GM23338 (cell line): Measurements from ENCODE around the gene UBN1. TPM values are rescaled to one million over a fixed set of nuclear protein-coding genes. Genes with fewer than 3 reads are reported as not detected.

Experiments used
- ATAC-seq: fragments of 200-7000 bp; cut with Tn5 transposase; 3 replicates; pipeline ENCODE4 v1.9.1; 2020
- DNase-seq: peaks from one replicate; pipeline ENCODE4 v3.0.0-alpha.2; 2015; ENCODE audit warnings: low spot score
- H2AFZ ChIP-seq: fragments of 200-600 bp; sonication (generic); 2 replicates; pipeline ENCODE4 v1.8.0; 2016; ENCODE audit warnings: antibody characterized with exemption, mild to moderate bottlenecking, moderate library complexity
- H3F3A ChIP-seq: fragments of 200-600 bp; sonication (generic); replicated peaks from 2 replicates; pipeline ENCODE4 v1.8.0; 2017; ENCODE audit warnings: antibody characterized with exemption, mixed run types, low read depth
- H3K27ac ChIP-seq: fragments of 200-600 bp; sonication (generic); 2 replicates; pipeline ENCODE4 v1.6.1; 2016; ENCODE audit warnings: low read depth
- H3K27me3 ChIP-seq: fragments of 200-600 bp; sonication (generic); 2 replicates; pipeline ENCODE4 v1.8.0; 2016; ENCODE audit warnings: mild to moderate bottlenecking, mixed run types, moderate library complexity; ENCODE audit not compliant: insufficient read depth
- H3K36me3 ChIP-seq: fragments of 200-600 bp; sonication (generic); 2 replicates; pipeline ENCODE4 v1.8.0; 2016; ENCODE audit warnings: mild to moderate bottlenecking; ENCODE audit not compliant: insufficient read depth
- H3K4me1 ChIP-seq: fragments of 200-600 bp; sonication (generic); 2 replicates; pipeline ENCODE4 v1.8.0; 2016; ENCODE audit warnings: mild to moderate bottlenecking, moderate library complexity; ENCODE audit not compliant: insufficient read depth
- H3K4me2 ChIP-seq: fragments of 200-600 bp; sonication (generic); 2 replicates; pipeline ENCODE4 v1.7.1; 2017; ENCODE audit warnings: mixed run types
- H3K4me3 ChIP-seq: fragments of 200-600 bp; sonication (generic); 2 replicates; pipeline ENCODE4 v1.6.1; 2016; ENCODE audit warnings: mixed run types
- H3K79me2 ChIP-seq: fragments of 200-600 bp; sonication (generic); replicated peaks from 2 replicates; pipeline ENCODE4 v1.8.0; 2017; ENCODE audit warnings: mild to moderate bottlenecking; ENCODE audit not compliant: insufficient read depth
- H3K9me2 ChIP-seq: fragments of 200-600 bp; sonication (generic); 2 replicates; pipeline ENCODE4 v1.8.0; 2017; ENCODE audit not compliant: insufficient read depth
- H4K20me1 ChIP-seq: fragments of 200-600 bp; sonication (generic); replicated peaks from 2 replicates; pipeline ENCODE4 v1.8.0; 2017; ENCODE audit warnings: mild to moderate bottlenecking; ENCODE audit not compliant: insufficient read depth
- H3K27ac Mint-ChIP-seq: 2 replicates; pipeline ENCODE4 v1.8.0; 2020; ENCODE audit warnings: inconsistent platforms, mild to moderate bottlenecking, moderate library complexity, mixed read lengths
- H3K27me3 Mint-ChIP-seq: 3 replicates; pipeline ENCODE4 v1.8.0; 2022; ENCODE audit warnings: low read depth, mild to moderate bottlenecking, moderate library complexity, mixed read lengths, inconsistent platforms; ENCODE audit not compliant: insufficient read depth, poor library complexity
- H3K36me3 Mint-ChIP-seq: 3 replicates; pipeline ENCODE4 v1.8.0; 2021; ENCODE audit warnings: low read depth, mild to moderate bottlenecking, inconsistent platforms, moderate library complexity, mixed read lengths
- H3K4me1 Mint-ChIP-seq: 3 replicates; pipeline ENCODE4 v1.8.0; 2020; ENCODE audit warnings: mild to moderate bottlenecking, inconsistent platforms, mixed read lengths
- H3K4me3 Mint-ChIP-seq: 3 replicates; pipeline ENCODE4 v1.8.0; 2021; ENCODE audit warnings: moderate library complexity, mild to moderate bottlenecking, inconsistent platforms, mixed read lengths
- H3K9me3 Mint-ChIP-seq: 3 replicates; pipeline ENCODE4 v1.8.0; 2020; ENCODE audit warnings: moderate library complexity, mild to moderate bottlenecking, inconsistent platforms, mixed read lengths
- CREB1 ChIP-seq: fragments of 250-450 bp; sonication (Bioruptor Pico); IDR thresholded peaks from 2 replicates; pipeline ENCODE4 v1.5.0; 2020; ENCODE audit warnings: low read depth, mild to moderate bottlenecking, moderate library complexity
- CTCF ChIP-seq, 2 experiments: fragments of 200-600 bp in 1 of 2; sonication (generic) in 1 of 2; conservative IDR thresholded peaks; 2 replicates each; pipeline versions ENCODE4 v1.5.1 to v1.6.1; 2016 to 2017; ENCODE audit warnings: antibody characterized with exemption in 2 of 2, low read depth in 2 of 2, mild to moderate bottlenecking in 2 of 2, moderate library complexity in 1 of 2
- ETS1 ChIP-seq: IDR thresholded peaks from 2 replicates; pipeline ENCODE4 v1.6.1; 2016; ENCODE audit warnings: antibody characterized with exemption
- EZH2 ChIP-seq: fragments of 200-600 bp; sonication (generic); IDR thresholded peaks from one replicate; pipeline ENCODE4 v1.8.0; 2017; ENCODE audit warnings: antibody characterized with exemption, mild to moderate bottlenecking, low read depth; ENCODE audit not compliant: unreplicated experiment
- EZH2phosphoT487 ChIP-seq: fragments of 200-600 bp; sonication (generic); IDR thresholded peaks from one replicate; pipeline ENCODE4 v1.8.1; 2018; ENCODE audit warnings: antibody characterized with exemption; ENCODE audit not compliant: unreplicated experiment
- JUNB ChIP-seq: IDR thresholded peaks from one replicate; pipeline ENCODE4 v1.6.1; 2016; ENCODE audit warnings: antibody characterized with exemption; ENCODE audit not compliant: unreplicated experiment
- NANOG ChIP-seq: IDR thresholded peaks from 2 replicates; pipeline ENCODE4 v1.6.1; 2016; ENCODE audit warnings: antibody characterized with exemption, borderline replicate concordance
- POLR2AphosphoS5 ChIP-seq: IDR thresholded peaks from 2 replicates; pipeline ENCODE4 v1.6.1; 2016; ENCODE audit warnings: antibody characterized with exemption, low read depth
- REST ChIP-seq: IDR thresholded peaks from one replicate; pipeline ENCODE4 v1.6.1; 2018; ENCODE audit warnings: antibody characterized with exemption; ENCODE audit not compliant: unreplicated experiment
- STAT1 ChIP-seq: IDR thresholded peaks from one replicate; pipeline ENCODE4 v1.6.1; 2016; ENCODE audit warnings: antibody characterized with exemption; ENCODE audit not compliant: unreplicated experiment
- ZNF114 ChIP-seq: fragments of 250-450 bp; sonication (Bioruptor Pico); IDR thresholded peaks from 2 replicates; pipeline ENCODE4 v1.5.0; 2020; ENCODE audit warnings: mild to moderate bottlenecking, moderate library complexity
- ZNF331 ChIP-seq: fragments of 250-450 bp; sonication (Bioruptor Pico); IDR thresholded peaks from 2 replicates; pipeline ENCODE4 v1.5.0; 2020; ENCODE audit warnings: low read depth, mild to moderate bottlenecking, moderate library complexity
- ZNF462 ChIP-seq: fragments of 250-450 bp; sonication (Bioruptor Pico); IDR thresholded peaks from 2 replicates; pipeline ENCODE4 v1.5.0; 2020; ENCODE audit warnings: mild to moderate bottlenecking, moderate library complexity
- polyA plus RNA-seq: library from polyadenylated mRNA; unstranded; fragments of >200 nt; fragmentation: Nextera tagmentation; extraction: Ambion mirVana; gene quantifications from 2 replicates; pipeline ENCODE4 v1.2.1, GENCODE V29; 2016
- total RNA-seq: library from RNA; depleted of rRNA; stranded (reverse); fragments of >200 nt; shearing (Covaris generic); gene quantifications from 2 replicates; pipeline ENCODE4 v1.2.3, GENCODE V29; 2014

UBN1 gene
- total and polyA plus RNA-seq, 2 experiments from 2014 or later = 18.3 to 46.8 TPM

GRCh38 chr16:4893103-4893862 is 46.0 kb downstream of the UBN1 start:
- Mint-ChIP-seq H3K36me3 (peaks cover 37% of the 10 kb centered on the region), H3K4me1 (no peaks in the 10 kb centered on the region; the same call in 2 of the 3 replicates)

More at GRCh38 chr16:4893103-4893862, 46.0 kb downstream of the UBN1 start:
- Mint-ChIP-seq H3K9me3 (0 out of 3 replicates have a peak, but pooled peaks cover 1% of the 10 kb centered on the region), H3K27me3 (peaks cover 5% of the 10 kb centered on the region), H3K4me3 (no peak overlapping the region; the same call in 2 of the 3 replicates), H3K27ac (no peak overlapping the region; the same call in 1 of the 2 replicates)
- 0 out of 2 replicates have a peak, but pooled peaks cover 10% of the 10 kb centered on the region for H3F3A ChIP-seq
- no peaks in the 10 kb centered on the region for H4K20me1 ChIP-seq
- no peak overlapping the region for H3K4me3 ChIP-seq
- no peak overlapping the region for H2AFZ ChIP-seq
- no peak overlapping the region for H3K27ac ChIP-seq
- DNase-seq = no peak
- no peaks in the 10 kb centered on the region for H3K79me2 ChIP-seq
- TF ChIP-seq ETS1 (no peak), POLR2AphosphoS5 (no peak), ZNF114 (CRISPR knock-in tag) (no peak), NANOG (no peak), CTCF (conservative IDR thresholded peaks at IDR 0.05; ENCODE audit: low read depth in 2 of 2) (no peak), EZH2phosphoT487 (no peak), EZH2 (no peak), CREB1 (no peak), ZNF462 (no peak), STAT1 (no peak), ZNF331 (CRISPR knock-in tag) (no peak), JUNB (no peak), REST (no peak)
- no peaks in the 10 kb centered on the region for H3K4me1 ChIP-seq
- H3K4me2 ChIP-seq = no peak overlapping the region
- no peaks in the 10 kb centered on the region for H3K9me2 ChIP-seq
- ATAC-seq = no peak
- H3K36me3 ChIP-seq = no peaks in the 10 kb centered on the region; the same call in 1 of the 2 replicates
- no peaks in the 10 kb centered on the region for H3K27me3 ChIP-seq
